Measurements from ENCODE around the gene HBG1. TPM values are rescaled to one million over a fixed set of nuclear protein-coding genes. Genes with fewer than 3 reads are reported as not detected.
"Not testable (repeated sequence)": the region's sequence is repeated elsewhere in the genome, so short reads cannot be mapped to it uniquely, and the experiment has no call there.

The HBG1 gene
- polyA plus RNA-seq, 1 donor: 9.4 TPM

DNA sequence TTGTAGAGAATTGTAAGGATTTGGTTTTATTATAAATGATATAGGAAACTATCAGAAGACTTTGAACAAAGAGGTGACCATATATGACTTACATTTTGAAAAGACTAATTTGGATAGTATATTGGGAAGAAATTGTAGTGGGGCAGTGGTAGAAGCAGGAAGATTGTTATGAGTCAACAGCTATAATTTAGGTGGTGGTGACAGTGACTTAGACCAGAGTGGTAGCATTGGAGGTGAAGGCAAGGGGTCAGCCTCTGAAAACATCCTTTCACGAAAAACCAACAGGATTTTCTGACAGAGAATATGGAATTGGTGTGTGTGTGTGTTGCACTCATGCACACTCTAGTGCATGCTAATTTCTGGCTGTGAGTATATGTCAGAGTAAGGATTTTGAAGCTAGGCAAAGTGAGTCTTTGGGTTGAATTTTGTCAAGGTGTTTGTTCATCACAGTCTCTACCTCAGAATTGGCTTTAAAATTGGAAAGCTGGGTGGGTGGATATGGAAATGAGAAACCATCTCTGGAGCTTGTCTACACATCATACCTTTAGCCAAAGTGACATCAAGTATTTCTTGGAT lies 28.2 kb upstream of the HBG1 start:
- no peak for DNase-seq (ENCODE audit: low read depth)

DNA sequence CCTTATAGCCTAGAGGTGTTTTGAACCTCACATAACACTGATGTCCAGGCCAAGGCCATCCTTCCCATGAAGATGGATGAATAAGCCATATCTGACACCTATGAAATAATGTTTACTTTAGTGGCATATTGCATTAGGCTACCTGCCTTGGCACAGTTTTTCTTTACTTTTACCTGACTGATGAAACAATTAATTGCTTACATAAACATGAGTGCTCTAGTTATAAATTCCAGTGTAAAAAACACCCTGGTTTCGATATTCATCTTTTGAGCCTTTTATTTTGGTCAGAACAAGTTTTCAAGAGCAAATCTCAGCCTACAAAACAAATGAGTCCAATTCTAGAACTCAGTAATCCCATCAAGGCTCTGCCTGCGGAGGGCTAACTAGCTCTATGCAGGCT lies 27.0 kb upstream of the HBG1 start:
- DNase-seq (ENCODE audit: low read depth): no peak

DNA sequence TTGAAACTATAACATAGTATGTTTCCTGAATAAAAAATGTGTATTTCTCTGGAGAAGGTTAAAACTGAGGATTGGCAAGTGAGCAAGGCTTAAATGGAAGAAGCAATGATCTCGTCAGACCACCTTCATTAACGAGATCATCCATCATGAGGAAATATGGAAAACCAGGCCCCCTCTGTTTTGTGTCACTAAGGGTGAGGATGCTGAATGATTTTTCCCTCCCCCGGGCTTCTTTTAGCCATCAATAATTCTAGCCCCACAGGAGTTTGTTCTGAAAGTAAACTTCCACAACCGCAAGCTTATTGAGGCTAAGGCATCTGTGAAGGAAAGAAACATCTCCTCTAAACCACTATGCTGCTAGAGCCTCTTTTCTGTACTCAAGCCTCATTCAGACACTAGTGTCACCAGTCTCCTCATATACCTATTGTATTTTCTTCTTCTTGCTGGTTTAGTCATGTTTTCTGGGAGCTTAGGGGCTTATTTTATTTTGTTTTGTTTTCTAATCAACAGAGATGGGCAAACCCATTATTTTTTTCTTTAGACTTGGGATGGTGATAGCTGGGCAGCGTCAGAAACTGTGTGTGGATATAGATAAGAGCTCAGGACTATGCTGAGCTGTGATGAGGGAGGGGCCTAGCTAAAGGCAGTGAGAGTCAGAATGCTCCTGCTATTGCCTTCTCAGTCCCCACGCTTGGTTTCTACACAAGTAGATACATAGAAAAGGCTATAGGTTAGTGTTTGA lies 25.9 kb upstream of the HBG1 start:
- DNase-seq (ENCODE audit: low read depth): no peak

DNA sequence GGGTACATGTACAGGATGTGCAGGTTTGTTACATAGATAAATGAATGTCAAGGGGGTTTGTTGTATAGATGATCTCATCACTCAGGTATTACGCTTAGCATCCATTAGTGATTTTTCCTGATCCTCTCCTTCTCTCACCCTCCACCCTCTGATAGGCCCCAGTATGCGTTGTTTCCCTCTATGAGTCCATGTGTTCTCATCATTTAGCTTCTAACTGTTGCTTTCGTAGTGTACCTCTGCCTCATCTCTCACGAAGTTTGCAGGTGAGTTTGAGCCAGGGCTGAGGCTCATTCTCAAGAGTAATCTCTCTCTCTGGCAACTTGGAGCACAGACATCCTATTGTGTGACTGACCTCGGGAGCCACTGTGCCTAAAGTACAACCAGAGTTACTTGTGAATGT lies 24.7 kb upstream of the HBG1 start:
- DNase-seq (ENCODE audit: low read depth): no peak

DNA sequence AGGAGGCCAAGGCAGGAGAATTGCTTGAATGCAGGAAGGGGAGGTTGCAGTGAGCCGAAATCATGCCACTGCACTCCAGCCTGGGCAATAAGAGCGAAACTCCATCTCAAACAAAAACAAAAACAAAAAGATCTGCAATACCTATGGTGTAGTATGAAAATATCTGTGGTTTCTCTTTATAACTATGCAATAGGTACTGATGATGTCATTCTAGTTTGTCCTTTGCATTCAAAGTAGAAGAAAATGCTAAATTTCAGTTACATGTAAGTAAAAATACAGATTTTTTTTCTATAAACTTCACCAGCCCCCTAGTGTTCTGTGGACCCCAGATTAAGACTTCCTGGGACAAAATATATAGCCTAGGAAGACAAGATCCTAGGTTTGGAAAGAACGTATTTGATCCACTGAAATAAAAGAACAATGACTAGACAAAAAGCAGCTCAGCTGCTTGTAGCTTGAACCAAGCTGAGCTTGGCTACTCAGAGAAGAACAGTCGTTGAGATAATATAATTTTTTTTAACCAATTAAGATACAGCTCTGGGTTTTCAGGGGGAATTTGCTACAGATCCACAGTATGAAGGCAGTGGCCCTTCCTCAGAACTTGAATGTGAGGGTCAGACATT lies 22.8 kb upstream of the HBG1 start:
- DNase-seq (ENCODE audit: low read depth): no peak

DNA sequence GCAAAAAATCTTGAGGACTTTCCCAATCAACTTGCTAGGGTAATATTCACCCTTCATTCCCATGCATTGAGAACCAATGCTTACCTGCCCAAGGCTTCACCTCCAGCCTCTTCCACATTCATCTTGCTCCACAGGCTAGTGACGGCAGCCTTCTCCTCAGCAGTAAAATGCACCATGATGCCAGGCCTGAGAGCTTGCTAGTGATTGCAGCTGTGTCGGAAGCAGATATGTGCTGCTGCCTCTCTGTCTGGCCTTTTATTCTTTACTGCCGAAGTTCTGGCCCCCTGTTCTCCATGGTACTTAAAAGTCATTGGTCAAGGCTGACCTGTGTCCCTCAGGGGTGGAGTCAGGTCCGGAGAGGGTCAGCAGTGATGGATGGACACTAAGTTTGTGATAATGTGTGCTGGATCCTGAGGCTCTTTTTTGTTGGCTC lies 20.1 kb upstream of the HBG1 start, which contains the start of gene HBE1:
HBE1 (minus strand) TSS at position 231 of the 433 bp plus-strand sequence; CDS start at position 176, 55 bp downstream.
- DNase-seq (ENCODE audit: low read depth): no peak

DNA sequence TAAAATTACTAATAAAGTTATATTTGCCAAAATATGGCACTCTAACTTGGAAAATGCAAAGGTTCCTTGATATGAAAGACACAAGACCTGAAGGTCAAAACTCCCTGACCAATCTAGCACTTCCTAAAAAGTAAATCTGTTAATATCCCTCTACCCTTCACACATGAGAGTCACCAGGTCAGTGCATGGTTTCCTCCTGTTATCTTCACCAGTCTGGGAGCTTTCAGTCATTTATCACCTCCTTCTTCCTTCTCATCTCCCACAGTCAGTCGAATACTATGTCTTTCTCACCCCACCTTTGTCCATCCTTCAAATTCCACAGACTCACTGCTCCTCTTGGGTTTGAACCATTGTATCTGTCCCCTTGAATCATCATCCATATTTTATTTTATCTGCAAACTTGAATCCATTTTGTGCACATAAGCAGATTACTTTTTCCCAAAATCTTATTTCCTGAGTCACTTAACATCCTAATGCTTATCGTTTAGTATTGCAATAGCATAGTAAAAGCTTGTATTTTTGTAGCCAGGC lies 17.4 kb upstream of the HBG1 start:
- DNase-seq (ENCODE audit: low read depth): no peak

DNA sequence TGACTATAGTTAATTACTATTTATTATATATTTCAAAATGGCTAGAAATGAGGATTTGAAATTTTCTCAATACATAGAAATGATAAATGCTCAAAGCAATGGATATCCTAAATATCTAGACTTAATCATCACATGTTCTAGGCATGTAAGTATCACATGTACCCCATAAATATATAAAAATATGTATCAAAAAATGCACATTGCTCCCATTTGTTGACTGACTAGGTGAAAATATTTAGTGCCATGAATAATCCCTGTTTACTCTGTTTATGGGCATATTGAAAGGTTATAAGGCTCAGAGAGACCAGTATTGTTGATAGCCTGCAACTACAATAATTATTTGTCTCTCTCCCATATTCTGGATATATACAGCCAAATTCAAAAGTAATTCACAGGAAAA lies 17.0 kb upstream of the HBG1 start:
- DNase-seq (ENCODE audit: low read depth): no peak

DNA sequence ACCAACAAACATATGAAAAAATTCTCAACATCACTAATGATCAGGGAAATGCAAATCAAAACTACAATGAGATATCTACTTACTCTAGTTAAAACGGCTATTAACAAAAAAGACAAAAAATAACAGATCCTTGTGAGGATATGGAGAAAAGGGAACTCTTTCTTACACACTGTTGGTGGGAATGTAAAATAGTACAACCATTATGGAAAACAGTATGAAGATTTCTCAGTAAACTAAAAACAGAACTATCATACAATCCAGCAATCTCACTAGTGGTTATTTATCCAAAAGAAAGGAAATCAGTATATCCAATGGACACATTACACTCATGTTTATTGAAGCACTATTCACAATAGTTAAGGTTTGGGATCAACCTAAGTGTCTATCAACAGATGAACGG lies 16.2 kb upstream of the HBG1 start:
- DNase-seq (ENCODE audit: low read depth): no peak

DNA sequence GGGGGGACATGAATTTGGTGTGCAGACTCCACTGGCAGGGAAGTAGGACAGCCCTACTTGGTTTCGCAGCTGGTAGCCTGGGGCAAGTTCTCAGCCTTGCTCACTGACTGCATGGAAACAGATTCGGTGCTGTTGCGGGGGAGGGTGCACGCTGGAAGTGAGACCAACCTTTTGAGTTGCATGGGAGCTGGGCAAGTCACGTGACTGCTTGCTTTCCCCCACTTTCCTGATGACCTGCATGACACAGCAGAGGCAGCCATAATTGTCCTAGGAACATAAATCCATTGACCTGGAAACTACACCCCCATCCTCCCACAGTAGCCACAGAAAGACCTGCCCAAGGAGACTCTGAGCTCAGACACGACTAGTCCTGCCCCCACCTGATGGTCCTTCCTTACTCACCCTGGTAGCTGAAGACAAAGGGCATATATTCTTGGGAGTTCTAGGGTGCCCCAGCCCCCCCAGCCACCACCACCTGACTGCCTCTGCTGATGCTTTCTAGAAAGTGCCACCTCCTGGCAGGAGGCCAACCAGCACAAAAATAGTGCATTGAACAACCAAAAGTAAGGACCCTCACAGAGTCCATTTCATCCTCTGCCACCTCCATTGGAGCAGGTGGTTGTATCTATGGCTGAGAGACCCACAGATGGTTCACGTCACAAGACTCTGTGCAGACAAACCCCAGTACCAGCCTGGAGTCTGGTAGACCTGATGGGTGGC lies 9.0 kb upstream of the HBG1 start:
- DNase-seq (ENCODE audit: low read depth): no peak

DNA sequence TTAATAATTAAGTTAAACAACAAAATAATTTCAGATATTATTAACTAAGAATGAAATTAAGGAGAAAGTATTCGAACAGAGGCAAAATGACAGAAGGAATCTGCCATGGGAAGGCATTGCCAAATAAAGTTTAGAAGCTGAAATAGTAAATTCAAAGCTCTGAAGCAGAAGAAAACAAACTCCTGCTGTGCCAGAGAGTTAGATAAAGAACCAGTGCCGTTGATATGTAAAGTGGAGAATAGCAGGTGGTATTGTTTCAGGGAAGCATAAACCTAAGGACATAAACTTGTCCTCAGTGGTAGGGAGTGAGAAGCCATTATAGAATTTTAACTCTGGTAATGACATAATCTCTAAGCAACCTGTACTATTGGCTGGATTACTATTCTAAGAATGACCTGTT lies 7.6 kb upstream of the HBG1 start:
- DNase-seq (ENCODE audit: low read depth): no peak

DNA sequence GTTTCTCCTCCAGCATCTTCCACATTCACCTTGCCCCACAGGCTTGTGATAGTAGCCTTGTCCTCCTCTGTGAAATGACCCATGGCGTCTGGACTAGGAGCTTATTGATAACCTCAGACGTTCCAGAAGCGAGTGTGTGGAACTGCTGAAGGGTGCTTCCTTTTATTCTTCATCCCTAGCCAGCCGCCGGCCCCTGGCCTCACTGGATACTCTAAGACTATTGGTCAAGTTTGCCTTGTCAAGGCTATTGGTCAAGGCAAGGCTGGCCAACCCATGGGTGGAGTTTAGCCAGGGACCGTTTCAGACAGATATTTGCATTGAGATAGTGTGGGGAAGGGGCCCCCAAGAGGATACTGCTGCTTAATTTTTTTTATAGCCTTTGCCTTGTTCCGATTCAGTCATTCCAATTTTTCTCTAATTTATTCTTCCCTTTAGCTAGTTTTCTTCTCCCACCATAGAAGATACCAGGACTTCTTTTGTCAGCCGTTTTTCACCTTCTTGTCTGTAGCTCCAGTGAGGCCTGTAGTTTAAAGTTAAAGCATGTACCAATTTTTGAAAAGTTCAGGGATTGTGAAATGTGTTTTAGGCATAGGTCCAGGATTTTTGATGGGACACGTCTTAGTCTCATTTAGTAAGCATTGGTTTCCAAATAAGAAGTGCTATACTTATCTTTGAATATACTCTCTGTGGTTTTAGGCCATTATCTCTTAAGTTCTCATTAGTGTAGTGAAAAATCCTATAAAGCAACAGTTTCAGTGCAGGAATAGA lies 5.2 kb upstream of the HBG1 start, which contains the start of gene HBG2:
HBG2 (minus strand) TSS at position 136 of the 768 bp plus-strand sequence; CDS start at position 83, 53 bp downstream.
- DNase-seq (ENCODE audit: low read depth): not testable (repeated sequence)

DNA sequence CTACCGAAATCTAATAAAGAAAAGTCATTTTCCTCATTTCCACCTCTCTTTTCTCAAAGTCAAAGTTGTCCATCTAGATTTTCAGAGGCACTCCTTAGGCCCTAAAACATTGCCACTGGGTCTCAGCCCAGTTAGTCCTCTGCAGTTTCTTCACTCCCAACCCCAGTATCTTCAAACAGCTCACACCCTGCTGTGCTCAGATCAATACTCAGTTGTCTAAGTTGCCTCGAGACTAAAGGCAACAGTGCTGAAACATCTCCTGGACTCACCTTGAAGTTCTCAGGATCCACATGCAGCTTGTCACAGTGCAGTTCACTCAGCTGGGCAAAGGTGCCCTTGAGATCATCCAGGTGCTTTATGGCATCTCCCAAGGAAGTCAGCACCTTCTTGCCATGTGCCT lies 4.4 kb upstream of the HBG1 start:
- not testable (repeated sequence) for DNase-seq (ENCODE audit: low read depth)

DNA sequence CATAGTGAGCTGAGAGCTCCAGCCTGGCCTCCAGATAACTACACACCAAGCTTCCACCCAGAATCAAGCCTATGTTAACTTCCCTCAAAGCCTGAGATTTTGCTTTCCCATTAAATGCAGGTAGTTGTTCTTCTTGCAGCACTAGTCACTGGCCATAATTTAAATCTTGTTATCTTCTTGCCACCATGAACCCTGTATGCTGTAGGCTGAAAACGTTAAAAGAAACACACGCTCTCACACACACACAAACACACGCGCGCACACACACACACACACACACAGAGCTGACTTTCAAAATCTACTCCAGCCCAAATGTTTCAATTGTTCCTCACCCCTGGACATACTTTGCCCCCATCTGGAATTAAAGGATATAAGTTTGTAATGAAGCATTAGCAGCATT lies 3.8 kb upstream of the HBG1 start:
- DNase-seq (ENCODE audit: low read depth): not testable (repeated sequence)

DNA sequence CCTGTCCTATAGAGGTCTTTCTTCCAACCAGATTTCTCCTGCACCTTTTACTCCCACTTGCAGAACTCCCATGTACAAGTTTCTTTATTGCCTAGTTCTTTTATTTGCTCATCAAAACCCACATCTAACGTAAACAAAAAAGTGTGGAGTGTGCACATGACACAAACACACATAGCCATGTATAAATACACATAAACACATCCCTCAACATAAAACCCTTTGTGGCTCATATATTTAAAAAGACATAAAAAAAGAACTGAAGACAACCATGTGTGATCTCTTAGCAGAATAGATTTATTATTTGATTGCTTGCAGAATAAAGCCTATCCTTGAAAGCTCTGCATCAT lies 3.2 kb upstream of the HBG1 start:
- DNase-seq (ENCODE audit: low read depth): no peak

DNA sequence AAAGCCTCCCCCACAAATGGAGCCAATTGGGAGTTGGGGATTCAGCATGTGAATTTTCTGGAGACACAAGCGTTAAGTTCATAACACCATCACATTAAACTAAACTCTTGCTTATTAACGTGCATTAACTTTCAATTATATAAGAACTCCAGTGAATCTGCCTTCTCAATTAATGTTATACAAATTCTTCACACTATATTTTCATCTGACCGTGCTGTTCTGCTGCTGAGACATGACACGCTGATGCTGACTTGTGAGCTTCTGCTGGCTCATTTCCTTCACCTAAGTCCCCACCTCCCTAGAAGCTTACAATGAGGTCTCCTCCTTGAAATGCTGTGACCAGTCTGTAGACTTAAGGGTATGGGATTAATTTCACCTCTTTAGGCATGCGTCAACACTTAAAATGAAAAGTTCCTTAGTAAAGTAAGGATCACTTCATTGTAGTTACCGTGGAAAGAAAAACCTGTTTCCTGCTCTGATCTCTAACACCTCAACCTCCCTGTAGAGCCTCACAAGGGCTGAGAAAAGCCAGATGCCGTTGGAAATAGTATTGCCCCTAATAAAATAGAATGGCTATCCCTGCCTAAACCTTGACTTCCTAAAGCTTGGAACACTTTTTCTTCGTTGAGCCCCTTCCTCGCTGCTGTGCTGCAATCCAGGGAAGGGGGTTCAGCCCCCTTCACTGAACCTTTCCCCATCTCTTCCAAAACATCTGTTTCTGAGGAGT lies 2.7 kb upstream of the HBG1 start:
- DNase-seq (ENCODE audit: low read depth): no peak

DNA sequence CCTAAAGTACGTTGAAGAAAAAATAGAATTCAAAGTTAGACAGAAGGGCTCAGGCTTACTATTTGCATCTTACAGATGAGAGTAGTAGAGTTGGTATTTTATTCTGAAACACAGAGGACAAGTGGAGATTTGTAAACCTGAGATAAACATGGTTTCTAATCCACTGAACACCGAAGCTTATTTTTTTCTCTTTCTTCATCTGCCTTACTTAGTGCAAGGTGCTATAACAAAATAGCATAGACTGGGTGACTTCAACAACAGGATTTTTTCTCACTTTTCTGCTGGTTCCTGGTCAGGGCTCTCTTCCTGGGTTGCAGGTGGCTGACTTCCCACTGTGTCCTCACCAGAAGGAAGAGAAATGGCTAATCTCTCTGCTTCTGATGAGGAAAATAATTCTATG lies 2.1 kb upstream of the HBG1 start:
- no peak for DNase-seq (ENCODE audit: low read depth)

DNA sequence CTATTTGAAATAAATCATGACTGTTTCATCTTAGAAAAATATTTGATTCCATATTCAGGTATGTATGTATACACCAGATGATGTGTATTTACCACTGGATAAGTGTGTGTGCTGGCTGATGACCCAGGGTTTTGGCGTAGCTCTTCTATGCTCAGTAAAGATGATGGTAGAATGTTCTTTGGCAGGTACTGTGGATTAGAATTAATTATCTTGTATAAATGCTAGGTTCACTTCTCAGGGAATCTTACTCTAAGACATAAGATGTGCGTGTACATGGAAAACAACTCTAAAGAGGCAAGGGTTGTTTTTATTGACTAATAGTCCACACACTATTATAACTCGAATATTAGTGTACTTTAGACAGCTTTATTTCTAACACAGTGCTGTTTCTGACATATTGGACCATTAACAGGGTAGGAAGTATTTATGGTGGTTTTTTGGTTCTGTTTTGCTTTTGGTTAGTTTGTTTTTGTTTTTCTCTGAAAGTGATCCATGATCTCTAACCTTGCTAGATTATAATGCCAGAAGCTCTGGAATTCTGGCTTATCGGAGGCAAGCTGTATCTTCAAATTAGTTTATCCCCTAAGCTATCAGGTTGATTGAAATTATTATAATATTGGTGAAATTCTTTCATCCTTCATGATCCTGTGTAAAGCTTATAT lies 1.0 kb upstream of the HBG1 start:
- DNase-seq (ENCODE audit: low read depth): no peak

DNA sequence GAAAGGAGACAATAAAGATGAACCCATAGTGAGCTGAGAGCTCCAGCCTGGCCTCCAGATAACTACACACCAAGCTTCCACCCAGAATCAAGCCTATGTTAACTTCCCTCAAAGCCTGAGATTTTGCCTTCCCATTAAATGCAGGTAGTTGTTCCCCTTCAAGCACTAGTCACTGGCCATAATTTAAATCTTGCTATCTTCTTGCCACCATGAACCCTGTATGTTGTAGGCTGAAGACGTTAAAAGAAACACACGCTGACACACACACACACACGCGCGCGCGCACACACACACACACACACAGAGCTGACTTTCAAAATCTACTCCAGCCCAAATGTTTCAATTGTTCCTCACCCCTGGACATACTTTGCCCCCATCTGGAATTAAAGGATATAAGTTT lies 1.2 kb downstream of the HBG1 start:
- not testable (repeated sequence) for DNase-seq (ENCODE audit: low read depth)

Measured in forelimb muscle (tissue), 1 donor.